NB4 (cell line): ENCODE data around the gene ADAMTSL5.

Source experiments
- DNase-seq: peaks from one replicate; pipeline ENCODE4 v3.0.0; 2010; ENCODE audit warnings: low read depth
- H3K4me3 ChIP-seq: one replicate; pipeline ENCODE4 v1.5.1; 2011; ENCODE audit warnings: mild to moderate bottlenecking, low read depth, low read length, moderate library complexity
- CTCF ChIP-seq: IDR thresholded peaks from one replicate; pipeline ENCODE4 v1.5.1; 2012; ENCODE audit warnings: low read depth, low read length
- MAX ChIP-seq: IDR thresholded peaks from 2 replicates; pipeline ENCODE4 v1.6.1; 2011; ENCODE audit warnings: low read depth, low read length
- MYC ChIP-seq: IDR thresholded peaks from 2 replicates; pipeline ENCODE4 v1.6.1; 2011; ENCODE audit warnings: low read depth, low read length
- POLR2A ChIP-seq: IDR thresholded peaks from 2 replicates; pipeline ENCODE4 v1.6.1; 2011; ENCODE audit warnings: mild to moderate bottlenecking; ENCODE audit not compliant: insufficient read length; ENCODE audit errors: extremely low read depth

The ADAMTSL5 gene

GRCh38 chr19:1526066-1526778 lies 13.4 kb upstream of the ADAMTSL5 start:
- TF ChIP-seq MAX (no peak), MYC (no peak), CTCF (no peak), POLR2A (no peak)
- no peak overlapping the region for H3K4me3 ChIP-seq
- no peak for DNase-seq

- DNase-seq = no peak
- no peak for TF ChIP-seq MYC
- no peak for TF ChIP-seq POLR2A
- no peak for TF ChIP-seq MAX
- no peak for TF ChIP-seq CTCF
- no peak overlapping the region for H3K4me3 ChIP-seq
These were observed 12.5 kb upstream of the ADAMTSL5 start for GRCh38 chr19:1525343-1525742.

GRCh38 chr19:1524972-1525325 lies 12.1 kb upstream of the ADAMTSL5 start:
- H3K4me3 ChIP-seq = no peak overlapping the region
- TF ChIP-seq MAX (no peak), MYC (no peak), POLR2A (no peak), CTCF (no peak)
- DNase-seq = no peak

- TF ChIP-seq CTCF = no peak
- no peak for TF ChIP-seq MYC
- TF ChIP-seq MAX = no peak
- no peak for TF ChIP-seq POLR2A
- no peak for DNase-seq
- no peak overlapping the region for H3K4me3 ChIP-seq
These were observed 11.6 kb upstream of the ADAMTSL5 start for GRCh38 chr19:1524287-1524971.

- no peak within 1 kb of the TSS for H3K4me3 ChIP-seq
- no peak for DNase-seq
- TF ChIP-seq MAX (no peak), POLR2A (no peak), MYC (no peak), CTCF (no peak)
These were observed 10.8 kb upstream of the ADAMTSL5 start, which contains the start of gene PLK5 for GRCh38 chr19:1523412-1524286. TSS of gene PLK5 (plus strand) at chr19:1524077. CDS start at chr19:1526997, 2,920 bp downstream.
